H1 (cell line): ENCODE measurements around the gene LRP5. TPM values are rescaled to one million over a fixed set of nuclear protein-coding genes. Genes with fewer than 3 reads are reported as not detected.

Source experiments
- CTCF ChIA-PET: fragments of 300-600 bp; sonication (Branson Sonifier 250); formaldehyde crosslinking; loops from one replicate; lab custom pipeline; 2021; ENCODE audit not compliant: partially characterized antibody; lab: Charles Lee
- POLR2A ChIA-PET: fragments of 300-600 bp; sonication (Branson Sonifier 250); formaldehyde crosslinking; loops from one replicate; lab custom pipeline; 2021; ENCODE audit warnings: inconsistent platforms; ENCODE audit not compliant: partially characterized antibody; lab: Charles Lee
- DNase-seq, 2 experiments: peaks; one replicate each; pipeline versions ENCODE4 v3.0.0 to v3.0.0-alpha.2; 2010 to 2022; ENCODE audit warnings: low spot score in 2 of 2, low read depth in 1 of 2, mixed read lengths in 1 of 2
- FAIRE-seq: peaks from 2 replicates; lab custom pipeline; 2011; peaks lifted over from hg19 to GRCh38; lab: Jason Lieb, UNC
- H2AFZ ChIP-seq: 2 replicates; pipeline ENCODE4 v1.8.1; 2012; ENCODE audit warnings: low read length, inconsistent platforms
- H2AK5ac ChIP-seq: 2 replicates; pipeline ENCODE4 v1.6.1; 2013; ENCODE audit warnings: low read depth, low read length
- H2BK120ac ChIP-seq: replicated peaks from 2 replicates; pipeline ENCODE3; 2013; ENCODE audit warnings: low read depth, low read length, inconsistent platforms
- H2BK12ac ChIP-seq: 2 replicates; pipeline ENCODE4 v1.6.1; 2013; ENCODE audit warnings: low read depth, low read length
- H2BK15ac ChIP-seq: 2 replicates; pipeline ENCODE4 v1.6.1; 2013; ENCODE audit warnings: low read length
- H2BK20ac ChIP-seq: 2 replicates; pipeline ENCODE4 v1.6.1; 2013; ENCODE audit warnings: low read length
- H2BK5ac ChIP-seq: 2 replicates; pipeline ENCODE4 v1.6.1; 2013; ENCODE audit warnings: low read depth, low read length
- H3K14ac ChIP-seq: 2 replicates; pipeline ENCODE4 v1.6.1; 2013; ENCODE audit warnings: inconsistent platforms; ENCODE audit not compliant: insufficient read length
- H3K18ac ChIP-seq: 2 replicates; pipeline ENCODE4 v1.6.1; 2013; ENCODE audit warnings: low read length; ENCODE audit errors: extremely low read depth
- H3K23ac ChIP-seq: 2 replicates; pipeline ENCODE4 v1.6.1; 2013; ENCODE audit warnings: inconsistent platforms; ENCODE audit not compliant: insufficient read length
- H3K23me2 ChIP-seq: 2 replicates; pipeline ENCODE4 v1.6.1; 2013; ENCODE audit warnings: low read depth, low read length
- H3K27ac ChIP-seq: 2 replicates; pipeline ENCODE4 v1.6.1; 2011; ENCODE audit warnings: low read depth, low read length, inconsistent platforms
- H3K27me3 ChIP-seq, 4 experiments: replicated peaks in 1 of 4; 1 replicate in 1 of 4; 2 replicates in 3 of 4; pipeline versions ENCODE4 v1.6.1 to v1.8.1; 2011 to 2013; ENCODE audit warnings: low read length in 3 of 4, mild to moderate bottlenecking in 3 of 4, inconsistent platforms in 2 of 4, mixed read lengths in 2 of 4, moderate library complexity in 1 of 4; ENCODE audit not compliant: control insufficient read depth in 3 of 4, insufficient read depth in 3 of 4; ENCODE audit errors: extremely low read depth in 1 of 4
- H3K36me3 ChIP-seq, 4 experiments: 2 replicates each; pipeline versions ENCODE4 v1.6.1 to v1.8.1; 2011 to 2013; ENCODE audit warnings: mild to moderate bottlenecking in 4 of 4, low read length in 3 of 4, moderate library complexity in 2 of 4, control low read depth in 1 of 4, inconsistent platforms in 1 of 4; ENCODE audit not compliant: insufficient read depth in 4 of 4, control insufficient read depth in 2 of 4
- H3K4ac ChIP-seq: replicated peaks from 2 replicates; pipeline ENCODE3; 2013; ENCODE audit warnings: low read length, low read depth, mixed read lengths, inconsistent platforms; ENCODE audit not compliant: insufficient read length
- H3K4me1 ChIP-seq, 4 experiments: replicated peaks in 1 of 4; 1 replicate in 1 of 4; 2 replicates in 3 of 4; pipeline versions ENCODE4 v1.6.1 to v1.8.1; 2011 to 2013; ENCODE audit warnings: low read length in 3 of 4, inconsistent platforms in 2 of 4, mixed read lengths in 1 of 4; ENCODE audit not compliant: insufficient read depth in 4 of 4, control insufficient read depth in 3 of 4
- H3K4me2 ChIP-seq, 2 experiments: 2 replicates each; pipeline versions ENCODE4 v1.6.1 to v1.8.1; 2011 to 2013; ENCODE audit warnings: low read depth in 2 of 2, low read length in 2 of 2, control low read depth in 1 of 2, inconsistent platforms in 1 of 2, mild to moderate bottlenecking in 1 of 2; ENCODE audit not compliant: insufficient read depth in 1 of 2
- H3K4me3 ChIP-seq, 4 experiments: fragments of 200-600, 300-600 bp in 1 of 4; sonication (generic), shearing (Covaris generic), sonication (Bioruptor Twin) in 1 of 4; 2 replicates each; pipeline versions ENCODE4 v1.5.1 to v1.8.1; 2011 to 2016; ENCODE audit warnings: low read length in 4 of 4, low read depth in 3 of 4, control low read depth in 2 of 4, inconsistent platforms in 2 of 4, mild to moderate bottlenecking in 2 of 4, mixed read lengths in 1 of 4, moderate library complexity in 1 of 4; ENCODE audit not compliant: insufficient read depth in 2 of 4; ENCODE audit errors: extremely low read depth in 1 of 4
- H3K56ac ChIP-seq: replicated peaks from 2 replicates; pipeline ENCODE3; 2013; ENCODE audit warnings: low read depth, mild to moderate bottlenecking, mixed read lengths, low read length, inconsistent platforms; ENCODE audit not compliant: insufficient read length
- H3K79me1 ChIP-seq: 2 replicates; pipeline ENCODE4 v1.6.1; 2013; ENCODE audit warnings: low read depth, low read length, control low read depth
- H3K79me2 ChIP-seq, 2 experiments: 2 replicates each; pipeline versions ENCODE4 v1.6.1 to v1.8.1; 2012 to 2013; ENCODE audit warnings: low read length in 2 of 2, mild to moderate bottlenecking in 2 of 2, inconsistent platforms in 1 of 2; ENCODE audit not compliant: insufficient read depth in 2 of 2, control insufficient read depth in 1 of 2
- H3K9ac ChIP-seq, 4 experiments: replicated peaks in 1 of 4; 1 replicate in 1 of 4; 2 replicates in 3 of 4; pipeline versions ENCODE4 v1.6.1 to v1.8.1; 2011 to 2013; ENCODE audit warnings: low read depth in 3 of 4, low read length in 3 of 4, control low read depth in 2 of 4, mild to moderate bottlenecking in 2 of 4, moderate library complexity in 2 of 4, inconsistent platforms in 1 of 4; ENCODE audit errors: extremely low read depth in 1 of 4
- H3K9me3 ChIP-seq, 2 experiments: 2 replicates each; pipeline versions ENCODE4 v1.6.1 to v1.8.1; 2012 to 2013; ENCODE audit warnings: mild to moderate bottlenecking in 2 of 2, moderate library complexity in 2 of 2, control low read depth in 1 of 2, inconsistent platforms in 1 of 2, low read depth in 1 of 2, low read length in 1 of 2, mixed read lengths in 1 of 2; ENCODE audit not compliant: insufficient read depth in 2 of 2
- H4K20me1 ChIP-seq, 2 experiments: replicated peaks in 1 of 2; 2 replicates each; pipeline versions ENCODE3 to v1.8.1; 2011 to 2013; ENCODE audit warnings: inconsistent platforms in 2 of 2, low read length in 2 of 2, mild to moderate bottlenecking in 1 of 2; ENCODE audit not compliant: insufficient read depth in 2 of 2, control insufficient read depth in 1 of 2
- H4K5ac ChIP-seq: 2 replicates; pipeline ENCODE4 v1.6.1; 2013; ENCODE audit warnings: low read length, low read depth, mixed read lengths, inconsistent platforms; ENCODE audit not compliant: insufficient read length
- H4K8ac ChIP-seq: 2 replicates; pipeline ENCODE4 v1.8.0; 2013; ENCODE audit warnings: mild to moderate bottlenecking, moderate library complexity, low read length, inconsistent platforms; ENCODE audit not compliant: insufficient read depth; ENCODE audit errors: extremely low read depth
- H4K91ac ChIP-seq: replicated peaks from 2 replicates; pipeline ENCODE3; 2013; ENCODE audit warnings: low read length, mixed read lengths, inconsistent platforms; ENCODE audit not compliant: insufficient read length
- CHD1 ChIP-seq: IDR thresholded peaks from 2 replicates; pipeline ENCODE4 v1.6.1; 2012; ENCODE audit warnings: low read depth, low read length, improper control_type of control experiment
- EP300 ChIP-seq, 2 experiments: IDR thresholded peaks; 1 replicate in 1 of 2; 2 replicates in 1 of 2; pipeline ENCODE4 v1.6.1; 2011 to 2012; ENCODE audit warnings: low read depth in 2 of 2, low read length in 2 of 2, mild to moderate bottlenecking in 2 of 2, borderline replicate concordance in 1 of 2, inconsistent platforms in 1 of 2, moderate library complexity in 1 of 2
- EZH2 ChIP-seq: fragments of 200-600 bp; sonication (generic); IDR thresholded peaks from 2 replicates; pipeline ENCODE4 v1.7.1; 2012; ENCODE audit warnings: low read depth, mild to moderate bottlenecking, moderate library complexity, low read length, inconsistent platforms; ENCODE audit not compliant: severe bottlenecking
- HDAC6 ChIP-seq: IDR thresholded peaks from one replicate; pipeline ENCODE4 v1.7.1; 2012; ENCODE audit warnings: low read depth, mild to moderate bottlenecking, inconsistent platforms, low read length, moderate library complexity
- NRF1 ChIP-seq: IDR thresholded peaks from 2 replicates; pipeline ENCODE4 v1.6.1; 2011; ENCODE audit warnings: mild to moderate bottlenecking, low read depth, low read length, improper control_type of control experiment
- RBBP5 ChIP-seq: IDR thresholded peaks from 2 replicates; pipeline ENCODE4 v1.7.1; 2012; ENCODE audit warnings: low read depth, mild to moderate bottlenecking, inconsistent platforms, low read length, moderate library complexity, borderline replicate concordance
- SIN3A ChIP-seq, 2 experiments: IDR thresholded peaks in 1 of 2; conservative IDR thresholded peaks in 1 of 2; 2 replicates each; pipeline ENCODE4 v1.6.1; 2011 to 2012; ENCODE audit warnings: low read length in 2 of 2, improper control_type of control experiment in 1 of 2, low read depth in 1 of 2, mild to moderate bottlenecking in 1 of 2
- SP1 ChIP-seq: IDR thresholded peaks from 2 replicates; pipeline ENCODE4 v1.6.1; 2011; ENCODE audit warnings: low read depth, low read length
- SP2 ChIP-seq: IDR thresholded peaks from 2 replicates; pipeline ENCODE4 v1.6.1; 2012; ENCODE audit warnings: mild to moderate bottlenecking, low read length, inconsistent platforms
- TEAD4 ChIP-seq: IDR thresholded peaks from 2 replicates; pipeline ENCODE4 v1.6.1; 2012; ENCODE audit warnings: low read depth, low read length, inconsistent platforms, mixed read lengths
- WGBS, 2 experiments: shearing (Covaris generic) in 1 of 2; methylation state at CpG; one replicate each; pipeline versions ENCODE4 v1.1.6 to v1.1.7; 2013 to 2015; ENCODE audit warnings: low lambda C conversion rate in 2 of 2, mixed read lengths in 2 of 2, inconsistent platforms in 1 of 2, low coverage in 1 of 2, missing lambda C conversion rate in 1 of 2; ENCODE audit not compliant: insufficient replicate concordance in 2 of 2, insufficient coverage in 1 of 2, insufficient read length in 1 of 2; ENCODE audit errors: extremely low coverage in 1 of 2, missing lambda C conversion rate in 1 of 2; 5-methylcytosine and 5-hydroxymethylcytosine counted together
- polyA plus RNA-seq, 7 experiments: library from polyadenylated mRNA; depleted of rRNA in 3 of 7; stranded (reverse) in 5 of 7; unstranded in 2 of 7; fragments of >200 nt in 5 of 7; fragments of 200-250 nt in 2 of 7; gene quantifications; 1 replicate in 5 of 7; 2 replicates in 1 of 7; 4 replicates in 1 of 7; pipeline versions ENCODE4 v1.2.1 to v1.2.3, GENCODE V29; 2011 to 2013; ENCODE audit warnings: missing spikeins in 2 of 7, mixed read lengths in 2 of 7
- total RNA-seq: library from RNA; stranded (reverse); fragmentation: NEBNext Ultra II Directional; extraction: Animal tissue kit (Norgen Biotek cat#: 25700); gene quantifications from 2 replicates; pipeline ENCODE4 v1.2.1, GENCODE V29; 2021

Gene LRP5
- total and polyA plus RNA-seq, 2 of the 8 experiments (the other 6 are each of a cell fraction or from before 2014, with no cell fraction given): 19.0 to 38.9 TPM

DNA sequence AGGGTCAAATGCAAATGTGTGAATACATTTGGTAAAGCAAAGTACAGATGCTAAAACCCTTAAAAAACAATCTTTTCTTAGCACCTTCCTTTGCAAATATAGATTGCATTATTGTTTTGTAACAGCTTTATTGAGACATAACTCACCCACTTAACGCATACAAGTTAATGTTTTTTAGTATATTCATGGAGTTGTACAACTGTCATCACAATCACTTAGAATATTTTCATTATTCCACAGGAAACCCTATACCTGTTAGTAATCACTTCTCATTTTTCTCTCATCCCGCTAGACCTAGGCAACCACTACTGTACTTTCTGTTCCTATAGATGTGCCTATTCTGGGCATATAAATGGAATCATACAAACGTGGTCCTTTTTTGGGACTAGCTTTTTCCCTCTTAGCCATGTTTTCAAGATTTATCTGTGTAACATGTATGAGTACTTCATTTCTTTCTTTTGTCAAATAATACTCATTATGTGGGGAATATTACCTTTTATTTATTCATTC lies 182.9 kb downstream of the LRP5 start:
- H3K9ac ChIP-seq: no peak overlapping the region
- peaks cover 5% of the 10 kb centered on the region for H3K79me1 ChIP-seq
- H3K27ac ChIP-seq: no peak overlapping the region
- no peaks in the 10 kb centered on the region for H3K9me3 ChIP-seq
- ChIA-PET POLR2A (interaction anchor here (0.7 to 1.8 kb wide), 2 partner anchors 15 to 33 kb away, joined by 3 read pairs; no protein-coding TSS in a partner anchor), CTCF (interaction anchor here (1.2 to 1.6 kb wide), 2 partner anchors 14 to 26 kb away, joined by 3 to 5 read pairs; no protein-coding TSS in a partner anchor)
- no peak overlapping the region for H4K91ac ChIP-seq
- H4K5ac ChIP-seq: no peak overlapping the region
- no peak overlapping the region for H3K23ac ChIP-seq
- H4K8ac ChIP-seq: no peak overlapping the region
- no peaks in the 10 kb centered on the region for H3K36me3 ChIP-seq
- H2AFZ ChIP-seq: no peak overlapping the region
- no peak overlapping the region for H2BK120ac ChIP-seq
- no peaks in the 10 kb centered on the region for H3K23me2 ChIP-seq
- peaks cover 0 to 8% (median 2%) of the 10 kb centered on the region in 4 experiments; a peak in 3 of 7 replicates for H3K4me1 ChIP-seq
- no peak overlapping the region for H3K4me3 ChIP-seq
- H3K4me2 ChIP-seq: no peak overlapping the region
- no peak for DNase-seq
- no peak overlapping the region for H2BK20ac ChIP-seq
- no peak overlapping the region for H2AK5ac ChIP-seq
- H2BK5ac ChIP-seq: no peak overlapping the region
- H3K18ac ChIP-seq: no peak overlapping the region
- H3K27me3 ChIP-seq: no peaks in the 10 kb centered on the region
- peaks cover 45 to 96% of the 10 kb centered on the region in 2 experiments for H3K79me2 ChIP-seq
- no peak overlapping the region for H2BK15ac ChIP-seq
- no peak overlapping the region for H3K56ac ChIP-seq
- no peak for FAIRE-seq
- WGBS, 2 experiments: 93% methylated on average over 3 of the region's 3 CpGs; no CpG with 5 or more reads in 1 of the 2 experiments
- H4K20me1 ChIP-seq: peaks cover 19 to 29% of the 10 kb centered on the region in 2 experiments
- H3K14ac ChIP-seq: no peak overlapping the region
- no peak overlapping the region for H3K4ac ChIP-seq
- no peak overlapping the region for H2BK12ac ChIP-seq
- TF ChIP-seq SP1: no peak
- TF ChIP-seq TEAD4: no peak
- no peak for TF ChIP-seq SP2
- no peak for TF ChIP-seq RBBP5
- no peak for TF ChIP-seq NRF1
- TF ChIP-seq HDAC6: no peak
- no peak for TF ChIP-seq EP300 (IDR thresholded peaks at IDR 0.05; ENCODE audit: borderline replicate concordance in 1 of 2, low read depth in 2 of 2, low read length in 2 of 2)
- TF ChIP-seq SIN3A (conservative IDR thresholded peaks at IDR 0.05 in 1 of 2, IDR thresholded peaks at IDR 0.05 in 1 of 2; ENCODE audit: low read depth in 1 of 2, low read length in 2 of 2): no peak
- no peak for TF ChIP-seq EZH2
- no peak for TF ChIP-seq CHD1
